Sigmoid colon (tissue), 7 donors: ENCODE data around the gene MYLK. TPM values are rescaled to one million over a fixed set of nuclear protein-coding genes. Genes with fewer than 3 reads are reported as not detected.

ENCODE experiments used
- DNase-seq: peaks from one replicate; pipeline ENCODE4 v3.0.0-alpha.2; 2019
- H3K27ac ChIP-seq, 4 donors: fragments of 200-600 bp; sonication (generic); one replicate each; pipeline ENCODE4 v1.5.1; 2016 to 2019; ENCODE audit warnings: mild to moderate bottlenecking in 1 of 4
- H3K27me3 ChIP-seq, 3 donors: fragments of 200-600 bp; sonication (generic); one replicate each; pipeline ENCODE4 v1.5.1; 2019; ENCODE audit warnings: mild to moderate bottlenecking in 1 of 3
- H3K36me3 ChIP-seq, 4 donors: fragments of 200-600 bp; sonication (generic); one replicate each; pipeline ENCODE4 v1.5.1; 2016 to 2019
- H3K4me1 ChIP-seq, 4 donors: fragments of 200-600 bp; sonication (generic); one replicate each; pipeline ENCODE4 v1.5.1; 2017 to 2019
- H3K4me3 ChIP-seq, 4 donors: fragments of 200-600 bp; sonication (generic); one replicate each; pipeline ENCODE4 v1.5.1; 2017 to 2019; ENCODE audit warnings: mild to moderate bottlenecking in 2 of 4, moderate library complexity in 1 of 4
- H3K9me3 ChIP-seq, 4 donors: fragments of 200-600 bp in 3 of 4; sonication (generic) in 3 of 4; one replicate each; pipeline versions ENCODE4 v1.5.1 to v1.6.1; 2013 to 2019
- EP300 ChIP-seq, 4 donors: sonication (generic); formaldehyde crosslinking; IDR thresholded peaks; one replicate each; pipeline ENCODE4 v1.6.1; 2017; ENCODE audit warnings: antibody characterized with exemption in 4 of 4
- POLR2A ChIP-seq, 2 donors: fragments of 450-650 bp; IDR thresholded peaks; one replicate each; pipeline ENCODE4 v1.6.1; 2016; ENCODE audit warnings: antibody characterized with exemption in 2 of 2, mild to moderate bottlenecking in 2 of 2, moderate library complexity in 2 of 2
- POLR2AphosphoS5 ChIP-seq, 4 donors: sonication (generic); formaldehyde crosslinking; IDR thresholded peaks; one replicate each; pipeline ENCODE4 v1.6.1; 2017; ENCODE audit warnings: antibody characterized with exemption in 4 of 4
- WGBS, 2 donors: extraction: QIAGEN DNeasy Blood & Tissue Kit; methylation state at CpG; one replicate each; pipeline ENCODE4 v1.1.7; 2013; 5-methylcytosine and 5-hydroxymethylcytosine counted together
- intact Hi-C: fragments of 100-400 bp; cut with DNase I; formaldehyde crosslinking; loops from one replicate; pipeline ENCODE4 v1.15.1; 2023
- polyA plus RNA-seq, 3 donors: library from polyadenylated mRNA; stranded (reverse); fragments of 200-250 nt; gene quantifications; one replicate each; pipeline ENCODE4 v1.2.3, GENCODE V29; 2013
- total RNA-seq, 4 donors: library from RNA; depleted of rRNA; stranded (reverse); fragments of >200 nt; gene quantifications; one replicate each; pipeline ENCODE4 v1.1.0, GENCODE V29; 2016
- TF ChIP-seq, protein P1 (sequence below), 4 experiments: fragments of 450-650 bp in 3 of 4; fragments of 200-600 bp in 1 of 4; IDR thresholded peaks; one replicate each; pipeline ENCODE4 v1.5.1; 2016 to 2019; ENCODE audit warnings: antibody characterized with exemption in 4 of 4, mild to moderate bottlenecking in 3 of 4, moderate library complexity in 2 of 4
- donor health status: healthy with polysubstance abuse.
- donor health status: Bipolar disorder and iron deficiency.
- donor health status: healthy.

MYLK gene
- total and polyA plus RNA-seq, 7 donors, result 21.5 to 2,153 (median 1,169) TPM

DNA sequence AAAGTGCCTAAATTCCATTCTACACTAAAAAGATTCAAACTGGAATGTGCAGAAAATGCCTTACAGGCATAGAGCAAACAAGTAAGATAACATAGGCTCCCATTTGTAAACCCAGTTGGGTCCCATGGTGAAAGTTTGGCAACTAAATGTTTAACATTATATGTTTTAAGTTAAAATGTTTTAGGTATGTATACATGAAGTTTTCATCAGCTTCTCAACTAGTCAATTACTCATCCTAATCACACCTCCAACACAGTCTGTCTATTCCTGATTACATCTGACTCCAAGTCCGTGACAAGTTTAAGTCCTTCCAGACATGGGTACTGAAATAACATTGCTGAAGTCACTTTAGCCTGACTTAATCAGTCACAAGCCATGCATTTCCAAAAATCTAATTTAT lies 25.0 kb downstream of the MYLK start:
- Histone ChIP-seq H3K4me1 (no peaks in the 10 kb centered on the region), H3K9me3 (no peaks in the 10 kb centered on the region), H3K27ac (no peak overlapping the region), H3K4me3 (no peak overlapping the region), H3K36me3 (no peaks in the 10 kb centered on the region), H3K27me3 (no peaks in the 10 kb centered on the region)
- 89 to 97% methylated on average over 1 of the region's 1 CpG for WGBS, 2 donors
- TF ChIP-seq EP300 (IDR thresholded peaks at IDR 0.05) (no peak), POLR2AphosphoS5 (IDR thresholded peaks at IDR 0.05) (no peak), POLR2A (IDR thresholded peaks at IDR 0.05) (no peak)
- TF ChIP-seq, protein P1, sequence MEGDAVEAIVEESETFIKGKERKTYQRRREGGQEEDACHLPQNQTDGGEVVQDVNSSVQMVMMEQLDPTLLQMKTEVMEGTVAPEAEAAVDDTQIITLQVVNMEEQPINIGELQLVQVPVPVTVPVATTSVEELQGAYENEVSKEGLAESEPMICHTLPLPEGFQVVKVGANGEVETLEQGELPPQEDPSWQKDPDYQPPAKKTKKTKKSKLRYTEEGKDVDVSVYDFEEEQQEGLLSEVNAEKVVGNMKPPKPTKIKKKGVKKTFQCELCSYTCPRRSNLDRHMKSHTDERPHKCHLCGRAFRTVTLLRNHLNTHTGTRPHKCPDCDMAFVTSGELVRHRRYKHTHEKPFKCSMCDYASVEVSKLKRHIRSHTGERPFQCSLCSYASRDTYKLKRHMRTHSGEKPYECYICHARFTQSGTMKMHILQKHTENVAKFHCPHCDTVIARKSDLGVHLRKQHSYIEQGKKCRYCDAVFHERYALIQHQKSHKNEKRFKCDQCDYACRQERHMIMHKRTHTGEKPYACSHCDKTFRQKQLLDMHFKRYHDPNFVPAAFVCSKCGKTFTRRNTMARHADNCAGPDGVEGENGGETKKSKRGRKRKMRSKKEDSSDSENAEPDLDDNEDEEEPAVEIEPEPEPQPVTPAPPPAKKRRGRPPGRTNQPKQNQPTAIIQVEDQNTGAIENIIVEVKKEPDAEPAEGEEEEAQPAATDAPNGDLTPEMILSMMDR (IDR thresholded peaks at IDR 0.05), result no peak
- intact Hi-C loops, result no loop called here
- no peak for DNase-seq

GRCh38 chr3:123854905-123855304 lies 29.2 kb downstream of the MYLK start:
- WGBS, 2 donors, result 86 to 91% methylated on average over 2 of the region's 2 CpGs
- Histone ChIP-seq H3K27me3 (no peaks in the 10 kb centered on the region), H3K4me3 (no peak overlapping the region), H3K4me1 (peaks cover 0 to 7% (median 0%) of the 10 kb centered on the region in 4 donors), H3K27ac (no peak overlapping the region), H3K9me3 (no peaks in the 10 kb centered on the region), H3K36me3 (no peaks in the 10 kb centered on the region)
- DNase-seq, result no peak
- intact Hi-C loops, result no loop called here
- no peak for TF ChIP-seq POLR2A (IDR thresholded peaks at IDR 0.05)
- no peak for TF ChIP-seq POLR2AphosphoS5 (IDR thresholded peaks at IDR 0.05)
- TF ChIP-seq EP300 (IDR thresholded peaks at IDR 0.05), result no peak
- TF ChIP-seq, protein P1 (IDR thresholded peaks at IDR 0.05), result no peak

- Histone ChIP-seq H3K36me3 (no peaks in the 10 kb centered on the region), H3K27me3 (no peaks in the 10 kb centered on the region), H3K4me3 (no peak overlapping the region), H3K27ac (no peak overlapping the region), H3K4me1 (peaks cover 0 to 7% (median 0%) of the 10 kb centered on the region in 4 donors), H3K9me3 (no peaks in the 10 kb centered on the region)
- TF ChIP-seq, protein P1 (IDR thresholded peaks at IDR 0.05), result no peak
- TF ChIP-seq POLR2A (IDR thresholded peaks at IDR 0.05), result no peak
- no peak for TF ChIP-seq EP300 (IDR thresholded peaks at IDR 0.05)
- no peak for TF ChIP-seq POLR2AphosphoS5 (IDR thresholded peaks at IDR 0.05)
- intact Hi-C loops, result no loop called here
- DNase-seq, result no peak
- WGBS, 2 donors, result 90 to 94% methylated on average over 2 of the region's 2 CpGs
Observed at GRCh38 chr3:123853686-123854372, 30.3 kb downstream of the MYLK start.

DNA sequence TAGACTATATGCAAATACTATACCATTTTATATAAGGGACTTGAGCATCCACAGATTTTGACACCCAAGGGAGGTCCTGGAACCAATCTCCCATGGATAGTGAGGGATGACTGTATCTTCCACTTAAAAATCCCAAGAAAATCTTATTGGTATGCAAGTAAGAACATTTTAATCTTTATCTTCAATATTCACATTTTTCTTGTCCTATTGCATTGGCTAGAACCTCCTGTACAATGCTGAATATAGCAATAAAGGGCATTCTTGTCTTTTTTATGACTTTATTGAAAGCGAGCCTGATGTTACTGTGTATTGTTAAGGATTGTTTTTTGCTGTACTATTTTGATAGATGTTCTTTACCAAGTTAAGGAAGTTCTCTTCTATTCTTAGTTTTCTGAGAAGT lies 36.9 kb downstream of the MYLK start:
- H3K4me3 ChIP-seq, result no peak overlapping the region
- intact Hi-C loops, result no loop called here
- H3K27ac ChIP-seq, result no peak overlapping the region
- 82 to 84% methylated on average over 1 of the region's 1 CpG for WGBS, 2 donors
- no peak for TF ChIP-seq EP300 (IDR thresholded peaks at IDR 0.05)
- TF ChIP-seq, protein P1 (IDR thresholded peaks at IDR 0.05), result no peak
- H3K27me3 ChIP-seq, result no peaks in the 10 kb centered on the region
- H3K4me1 ChIP-seq, result no peaks in the 10 kb centered on the region
- peaks cover 0 to 8% (median 4%) of the 10 kb centered on the region in 4 donors for H3K9me3 ChIP-seq
- DNase-seq, result no peak
- no peaks in the 10 kb centered on the region for H3K36me3 ChIP-seq

DNA sequence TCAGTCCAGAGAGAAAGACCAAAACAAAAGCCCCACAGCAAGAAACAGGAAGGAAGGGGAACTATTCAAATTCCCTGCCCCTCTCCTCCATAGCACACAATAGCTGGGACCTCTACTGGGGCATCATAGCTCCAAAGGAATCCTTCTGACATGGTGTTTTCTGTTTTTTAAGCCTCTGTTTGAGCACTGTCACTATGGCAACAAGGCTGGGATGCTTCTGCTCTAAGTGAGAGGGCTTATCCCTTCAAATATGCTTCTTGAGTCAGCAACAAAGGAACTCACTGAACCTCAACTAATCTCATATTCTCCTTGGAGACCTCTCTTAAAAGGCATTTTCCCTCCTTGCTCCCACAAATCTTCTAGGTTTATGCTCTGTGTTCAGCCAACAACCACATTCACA lies 40.5 kb downstream of the MYLK start:
- TF ChIP-seq POLR2A (IDR thresholded peaks at IDR 0.05) (no peak), EP300 (IDR thresholded peaks at IDR 0.05) (no peak), POLR2AphosphoS5 (IDR thresholded peaks at IDR 0.05) (no peak)
- TF ChIP-seq, protein P1 (IDR thresholded peaks at IDR 0.05), result no peak
- no peak for DNase-seq
- Histone ChIP-seq H3K9me3 (peaks cover 0 to 15% (median 6%) of the 10 kb centered on the region in 4 donors), H3K36me3 (no peaks in the 10 kb centered on the region), H3K4me1 (no peaks in the 10 kb centered on the region), H3K27ac (no peak overlapping the region), H3K27me3 (no peaks in the 10 kb centered on the region), H3K4me3 (no peak overlapping the region)
- intact Hi-C loops, result no loop called here
